HG03378 (cell line): ENCODE results near the gene G3BP1.
"Not testable (repeated sequence)": the region's sequence is repeated elsewhere in the genome, so short reads cannot be mapped to it uniquely, and the experiment has no call there.

Experiments
- ATAC-seq: cut with Tn5 transposase; IDR thresholded peaks from one replicate; pipeline ENCODE4 v1.9.1; 2021; ENCODE audit warnings: mild to moderate bottlenecking, moderate library complexity; ENCODE audit not compliant: unreplicated experiment

The G3BP1 gene

GRCh38 chr5:151855701-151856100, 83.9 kb downstream of the G3BP1 start:
- ATAC-seq, result no peak

GRCh38 chr5:151856861-151857260, 85.1 kb downstream of the G3BP1 start:
- ATAC-seq, result no peak

GRCh38 chr5:151860867-151861266, 89.1 kb downstream of the G3BP1 start:
- not testable (repeated sequence) for ATAC-seq
